NOMO-1 treated with dmso at 0.1 percent for 144 hours (cell line): ENCODE data around the gene CAMSAP2.

Experiments
- DNase-seq: peaks from one replicate; lab custom pipeline; 2025; ENCODE audit not compliant: unreplicated experiment; lab: John Stamatoyannopoulos, UW

The CAMSAP2 gene

DNA sequence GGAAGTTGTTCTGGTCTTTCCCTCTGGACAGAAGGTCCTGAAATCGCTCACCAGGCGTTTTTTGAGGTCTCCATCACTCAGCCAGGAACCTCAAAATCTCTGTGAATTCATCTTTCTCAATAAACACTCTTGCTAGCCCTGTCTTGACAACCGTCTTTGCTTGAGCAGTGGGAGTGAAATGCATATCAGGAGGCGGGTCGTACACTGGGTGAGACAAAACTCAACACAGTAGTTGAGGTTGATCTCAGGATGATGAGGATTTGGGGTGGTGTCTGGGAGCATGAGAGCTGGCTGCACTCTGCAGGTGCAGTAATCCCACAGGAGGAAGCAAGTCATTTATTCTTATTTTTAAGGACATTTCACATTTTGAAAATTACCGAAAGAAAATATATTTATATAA is 136.0 kb downstream of the CAMSAP2 start:
- no peak for DNase-seq

DNA sequence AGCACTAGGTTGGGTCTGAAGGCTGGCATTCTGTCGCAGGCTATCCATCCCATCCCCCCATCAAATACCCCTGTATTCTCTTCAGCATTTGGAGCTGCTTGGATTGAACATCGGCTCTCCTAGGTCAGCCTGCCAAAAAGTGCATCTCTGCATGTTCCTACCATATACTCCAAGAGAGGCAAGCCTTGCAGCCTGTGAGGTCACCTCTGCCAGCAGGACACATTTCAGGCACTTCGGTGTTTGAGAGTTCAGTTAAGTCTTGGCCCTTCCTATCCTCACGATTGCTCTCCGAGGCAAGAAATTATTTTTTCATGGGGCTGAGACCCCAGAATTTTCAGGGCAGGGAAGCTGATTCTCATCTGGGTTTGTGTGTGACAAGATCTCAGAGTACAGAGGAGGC is 136.7 kb downstream of the CAMSAP2 start:
- no peak for DNase-seq

DNA sequence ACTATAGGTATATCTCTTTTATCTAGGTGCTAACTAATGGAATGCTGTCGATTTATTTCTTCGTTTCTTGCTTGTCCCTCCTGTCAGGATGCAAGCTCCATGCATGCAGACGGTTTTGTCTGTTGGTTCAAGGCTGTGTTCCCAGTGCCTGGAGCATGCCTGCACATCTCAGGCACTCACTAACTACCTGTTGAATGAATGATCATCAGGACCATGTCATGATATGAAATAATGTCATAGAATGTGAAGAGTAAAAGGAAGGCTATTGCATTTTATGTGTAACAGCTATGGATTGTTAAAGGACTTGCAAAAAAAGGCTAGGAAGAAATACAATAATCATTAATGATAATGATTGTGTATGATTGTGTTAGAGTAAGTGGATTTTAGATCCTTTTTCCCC is 138.3 kb downstream of the CAMSAP2 start:
- DNase-seq = no peak

DNA sequence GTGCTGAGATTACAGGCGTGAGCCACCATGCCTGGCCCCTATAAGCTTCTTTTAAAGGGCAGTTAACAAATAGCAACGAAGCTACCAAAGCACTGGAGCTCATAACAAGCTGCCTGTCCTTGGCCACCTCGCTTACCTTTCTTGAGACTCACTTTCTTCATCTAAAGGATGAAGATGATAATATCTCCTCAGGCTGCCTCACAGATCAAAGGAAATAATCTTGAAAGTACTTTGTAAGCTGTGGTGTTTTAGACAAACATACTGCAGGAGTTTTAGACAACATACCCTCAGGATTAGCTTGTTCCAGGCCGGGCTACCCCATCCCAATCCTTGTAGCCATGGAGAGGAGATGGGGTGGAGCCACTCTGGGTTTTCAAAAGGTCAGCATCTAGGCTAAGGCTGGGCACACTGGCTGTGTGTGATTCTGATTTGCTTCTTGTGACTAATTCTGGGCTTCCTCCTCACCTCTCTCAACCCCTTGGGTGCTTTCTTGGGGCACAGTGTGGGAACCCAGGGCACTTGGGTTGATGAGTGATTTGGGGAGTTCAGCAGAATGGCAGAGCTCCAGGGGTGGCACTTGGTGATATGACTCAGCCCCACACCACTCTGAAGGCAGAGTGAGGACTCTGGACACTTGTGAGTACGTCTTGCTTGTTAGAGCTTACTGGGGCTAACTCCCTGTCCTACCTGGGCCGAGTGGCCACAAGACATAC is 139.3 kb downstream of the CAMSAP2 start:
- DNase-seq = no peak

DNA sequence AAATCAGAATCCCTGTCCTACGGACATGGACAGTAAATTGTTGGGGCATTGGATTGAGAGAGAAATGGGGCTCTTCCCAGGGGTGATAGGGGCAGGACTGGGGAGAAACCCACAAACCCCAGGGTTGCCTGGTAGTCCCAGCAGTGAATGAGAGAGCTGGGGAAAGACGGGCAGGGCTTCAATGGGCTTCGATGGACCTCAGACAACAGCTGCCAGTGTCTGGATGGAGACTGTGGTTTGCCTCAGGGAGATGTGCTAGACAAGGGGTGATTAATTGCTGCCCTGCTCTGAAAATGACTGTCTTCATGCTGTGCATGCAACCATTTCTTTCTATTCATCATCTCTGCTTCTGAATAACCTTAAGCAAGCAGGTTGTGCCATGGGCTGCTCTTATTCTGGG is 141.5 kb downstream of the CAMSAP2 start:
- DNase-seq = no peak

DNA sequence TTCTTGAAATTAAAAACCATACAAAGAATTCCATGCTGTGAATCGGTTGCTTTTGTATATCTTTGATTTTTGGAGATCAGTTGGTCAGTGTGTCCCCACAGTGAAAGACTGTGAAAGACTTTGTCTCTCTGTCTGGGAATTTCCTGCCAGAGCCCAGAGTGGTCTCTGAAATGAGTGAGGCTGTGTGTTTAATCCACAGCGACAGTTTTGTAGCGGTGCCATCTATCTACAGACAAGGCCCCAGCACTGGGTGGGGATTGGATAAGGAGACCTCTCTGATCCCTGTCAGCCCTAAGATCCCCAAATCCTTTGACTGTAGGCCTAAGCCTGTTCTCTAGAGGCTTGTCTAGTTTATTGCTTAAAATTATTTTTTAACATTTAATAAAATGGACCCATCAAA is 144.4 kb downstream of the CAMSAP2 start:
- DNase-seq = no peak

DNA sequence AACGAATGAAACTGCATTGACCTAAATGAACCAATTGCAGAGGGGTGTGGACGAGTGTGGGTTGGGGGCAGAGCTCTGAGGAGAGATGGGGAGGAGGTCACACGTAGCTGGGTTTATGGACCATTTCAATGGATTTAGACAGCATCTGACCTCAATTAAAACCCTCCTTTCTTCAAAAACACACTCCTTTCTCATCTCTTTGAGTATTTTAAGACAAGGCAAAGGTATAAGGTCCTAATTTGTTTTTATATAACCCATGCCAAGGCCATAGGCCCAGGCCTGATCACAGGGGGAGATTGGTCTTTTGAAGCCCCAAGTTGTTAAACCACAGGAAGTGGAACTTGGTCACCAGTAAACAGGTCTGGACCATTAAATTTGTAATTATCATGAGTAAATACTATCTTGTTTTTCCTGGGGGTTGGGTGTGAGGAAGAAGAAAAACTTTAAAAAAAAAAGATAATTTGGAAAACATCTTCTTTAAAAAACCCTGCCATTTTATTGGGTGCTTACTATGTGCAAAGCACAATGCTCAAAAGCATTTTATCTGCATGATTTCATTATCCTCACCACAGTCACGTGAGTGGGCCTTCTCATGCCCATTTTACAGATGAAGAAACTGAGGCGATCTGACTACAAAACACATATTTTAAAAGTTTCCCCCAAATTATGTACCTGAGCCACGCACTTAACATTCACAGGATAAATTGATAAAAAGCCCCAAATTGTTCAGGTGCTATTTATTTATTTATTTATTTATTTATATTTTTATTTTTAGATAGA is 147.1 kb downstream of the CAMSAP2 start:
- no peak for DNase-seq

DNA sequence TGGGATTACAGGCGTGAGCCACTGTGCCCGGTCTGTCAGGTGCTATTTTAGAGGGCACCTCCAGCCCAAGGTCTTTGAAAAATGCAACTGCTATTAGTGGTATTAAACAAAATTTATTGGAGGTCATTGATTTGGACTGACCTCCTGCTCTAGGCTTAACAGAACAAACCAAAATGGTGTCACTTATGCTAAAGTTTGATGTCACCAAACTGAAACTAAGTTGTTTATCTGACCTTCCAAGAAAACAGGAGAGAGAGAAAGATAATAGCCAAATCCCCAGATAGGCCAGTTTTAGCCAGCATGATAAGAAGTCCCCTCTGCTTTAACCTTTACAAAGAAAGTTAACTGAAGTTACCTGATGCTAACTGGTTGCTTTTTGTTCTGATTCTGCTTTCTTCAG is 147.9 kb downstream of the CAMSAP2 start:
- no peak for DNase-seq

DNA sequence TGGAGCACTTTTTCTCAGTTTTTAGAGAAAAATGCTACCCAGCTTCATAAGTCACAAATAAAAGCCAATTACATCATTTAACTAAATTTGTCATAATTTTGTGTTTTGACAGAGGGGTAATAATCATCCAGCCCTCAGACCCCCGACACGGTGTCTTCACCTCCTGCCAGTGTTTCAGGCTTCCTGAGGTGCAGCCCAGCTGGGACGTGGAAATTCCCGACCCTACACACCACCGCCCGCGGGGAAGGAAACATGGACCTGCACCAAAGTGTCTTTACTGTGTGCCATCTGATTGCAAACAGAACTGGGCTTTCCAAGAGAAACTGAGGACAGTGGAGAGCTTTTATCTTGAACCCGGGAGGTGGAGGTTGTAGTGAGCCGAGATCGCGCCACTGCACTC is 148.3 kb downstream of the CAMSAP2 start:
- DNase-seq = no peak

DNA sequence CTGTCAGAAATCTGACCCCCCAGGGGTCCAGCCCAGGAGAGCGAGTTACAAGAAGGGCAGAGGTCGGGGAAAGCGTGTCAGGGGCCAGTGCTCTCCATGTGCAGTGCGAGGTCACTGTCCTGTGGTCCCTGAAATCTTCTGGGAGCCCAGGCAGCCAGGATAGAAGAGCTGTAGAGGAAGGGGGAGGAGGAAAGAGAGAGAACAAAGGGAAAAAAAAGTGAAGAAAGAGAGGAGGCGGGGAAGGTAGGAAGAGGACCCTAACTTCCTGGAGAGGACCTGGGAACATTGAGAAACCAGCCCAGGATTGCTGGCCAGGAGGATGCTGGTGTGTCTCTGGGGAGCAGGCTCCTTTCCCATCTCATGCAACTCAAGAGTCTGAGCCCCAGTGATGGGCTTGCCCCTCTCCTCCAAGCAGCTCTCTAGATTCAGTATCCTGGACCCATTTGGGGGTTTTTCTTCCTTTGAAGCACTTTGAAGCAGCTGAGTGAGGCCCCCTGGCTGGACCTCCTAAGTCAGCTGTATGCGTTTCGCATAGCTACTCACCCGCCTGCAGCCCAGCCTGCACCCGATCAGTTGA is 149.2 kb downstream of the CAMSAP2 start:
- no peak for DNase-seq

DNA sequence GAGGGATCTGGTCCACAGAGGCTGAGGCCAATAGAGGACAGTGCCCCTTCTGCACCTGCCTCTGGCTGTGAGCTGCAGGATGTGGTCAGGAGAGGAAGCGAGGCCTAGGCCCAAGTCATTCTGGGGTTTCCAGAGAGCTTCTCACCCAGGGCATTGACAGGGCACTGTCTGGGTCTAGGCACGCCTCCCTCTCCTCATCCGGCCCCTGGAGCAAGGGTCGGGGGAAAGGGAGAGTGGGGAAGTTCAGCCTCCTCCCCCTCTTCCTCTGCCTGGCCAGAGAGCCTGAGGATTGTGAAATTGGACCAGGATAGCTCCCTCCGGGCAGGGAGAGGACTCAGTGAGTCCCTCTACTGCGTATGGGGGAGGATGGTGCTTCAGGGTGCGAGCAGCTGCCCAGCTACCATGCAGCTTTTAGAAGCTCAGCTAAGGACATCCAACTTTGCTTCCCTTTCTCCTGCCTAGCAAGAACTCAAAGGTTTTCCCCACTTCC is 149.7 kb downstream of the CAMSAP2 start:
- peak; percentile 82 for DNase-seq

DNA sequence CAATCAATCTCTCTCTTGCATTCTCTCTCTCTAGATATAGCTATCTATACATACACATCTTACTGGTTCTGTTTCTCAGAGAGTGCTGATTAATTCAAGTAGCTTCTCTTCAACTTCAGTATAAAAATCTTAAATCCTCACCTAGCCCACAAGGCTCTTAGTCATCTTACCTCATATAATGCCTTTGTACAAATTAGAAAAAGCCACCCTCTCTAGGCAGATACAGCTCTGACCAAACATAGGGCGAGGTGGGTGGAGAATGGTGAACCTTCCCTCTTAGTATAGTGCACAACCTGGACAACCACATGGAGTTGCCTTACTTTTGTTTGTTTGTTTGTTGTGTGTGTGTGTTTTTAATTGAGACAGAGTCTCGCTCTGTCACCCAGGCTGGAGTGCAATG is 150.9 kb downstream of the CAMSAP2 start:
- DNase-seq = no peak

DNA sequence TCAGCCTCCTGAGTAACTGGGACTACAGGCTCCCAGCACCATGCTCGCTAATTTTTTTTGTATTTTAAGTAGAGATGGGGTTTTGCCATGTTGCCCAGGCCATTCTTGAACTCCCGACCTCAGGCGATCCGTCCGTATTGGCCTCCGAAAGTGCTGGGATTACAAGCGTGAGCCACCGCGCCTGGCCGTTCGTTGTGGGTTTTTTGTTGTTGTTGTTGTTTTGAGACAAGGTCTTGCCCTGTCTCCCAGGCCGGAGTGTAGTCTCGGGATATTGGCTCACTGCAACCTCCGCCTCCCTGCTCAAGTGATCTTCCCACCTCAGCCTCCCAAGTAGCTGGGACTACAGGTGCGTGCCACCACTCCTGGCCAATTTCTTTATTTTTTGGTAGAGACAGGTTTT is 151.3 kb downstream of the CAMSAP2 start:
- no peak for DNase-seq

DNA sequence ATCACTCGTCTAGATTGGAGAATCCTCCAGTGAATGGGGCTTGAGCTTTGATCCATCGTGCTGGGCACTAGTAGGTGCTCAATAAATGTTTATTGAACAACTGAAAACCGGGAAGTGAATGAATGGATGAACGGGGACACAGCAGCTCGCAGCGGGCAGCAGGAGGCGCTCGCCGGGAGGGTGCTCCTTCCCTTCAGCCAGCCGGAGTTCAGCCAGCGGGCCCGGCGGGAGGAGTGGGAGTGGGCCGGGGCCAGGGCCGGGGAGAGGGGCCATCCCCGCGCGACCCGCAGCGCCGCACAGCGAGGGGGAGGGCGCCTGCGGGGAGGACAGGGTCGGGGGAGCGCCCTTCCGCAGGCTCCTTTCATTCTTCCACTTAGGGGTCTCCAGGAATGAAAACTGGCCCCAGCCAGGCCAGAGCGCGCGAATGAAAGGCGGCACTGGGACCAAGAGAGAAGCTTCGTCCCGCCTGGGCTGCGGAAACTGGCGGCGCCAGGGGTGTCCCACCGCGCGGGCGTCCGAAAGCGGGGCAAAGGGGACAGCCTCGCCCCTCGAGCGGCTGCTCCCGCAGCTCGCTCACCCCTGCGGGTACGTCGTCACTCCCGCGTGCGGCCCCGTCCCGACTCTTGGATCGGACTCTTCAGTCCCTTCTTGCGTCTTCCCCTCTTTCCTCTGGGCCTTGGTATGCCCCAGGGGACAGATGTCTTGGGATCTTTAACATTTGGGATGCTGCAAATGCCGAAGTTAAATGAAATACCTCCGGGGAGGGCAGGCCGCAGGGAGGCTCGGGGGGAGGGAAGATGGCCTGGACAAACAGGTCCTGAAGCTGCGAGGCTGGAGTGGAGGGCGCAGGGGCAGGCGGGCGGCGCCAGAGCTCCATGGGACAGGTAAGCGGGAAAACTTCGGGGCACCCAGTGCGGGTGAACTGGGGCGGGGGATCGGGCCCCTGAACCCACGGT is 152.4 kb downstream of the CAMSAP2 start:
- peak; percentile 47 for DNase-seq

DNA sequence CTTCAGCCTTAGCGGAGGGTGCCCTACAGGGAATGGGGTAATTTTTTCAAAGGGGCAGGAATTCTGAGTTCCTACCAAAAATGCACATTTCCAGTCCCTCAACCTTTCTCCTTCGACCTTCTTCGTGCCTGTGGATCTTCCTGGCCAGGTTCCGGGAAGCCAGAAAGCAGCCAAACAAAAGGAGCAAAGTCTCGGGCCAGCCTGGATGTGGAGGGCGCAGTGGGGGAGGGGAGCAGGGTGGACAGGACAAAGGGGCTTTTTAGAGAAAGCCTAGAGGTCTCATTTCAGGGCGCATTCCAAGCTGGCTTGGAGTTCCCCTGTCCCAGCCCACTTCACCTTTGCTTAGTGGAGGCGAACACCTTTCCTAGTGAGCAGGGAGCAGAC is 153.1 kb downstream of the CAMSAP2 start:
- no peak for DNase-seq

DNA sequence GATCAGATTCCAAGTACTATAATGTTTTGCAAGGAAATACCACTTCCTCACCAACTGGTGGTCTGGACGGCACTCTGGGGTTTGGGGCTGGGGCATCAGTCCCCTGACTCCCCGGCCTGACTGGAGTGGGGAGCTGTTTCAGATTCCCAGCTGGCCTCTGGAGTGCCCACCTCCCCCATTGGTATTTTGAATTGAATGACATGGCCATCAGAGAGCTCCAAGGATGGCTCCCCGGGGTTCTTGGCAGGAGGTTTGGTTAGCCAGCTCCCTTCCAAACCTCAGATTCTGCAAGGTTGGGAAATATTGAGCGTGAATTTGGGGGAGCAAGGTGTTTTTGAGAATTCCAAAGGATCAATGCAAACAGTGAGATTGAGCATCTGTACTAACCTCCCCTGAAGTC is 153.9 kb downstream of the CAMSAP2 start:
- no peak for DNase-seq

DNA sequence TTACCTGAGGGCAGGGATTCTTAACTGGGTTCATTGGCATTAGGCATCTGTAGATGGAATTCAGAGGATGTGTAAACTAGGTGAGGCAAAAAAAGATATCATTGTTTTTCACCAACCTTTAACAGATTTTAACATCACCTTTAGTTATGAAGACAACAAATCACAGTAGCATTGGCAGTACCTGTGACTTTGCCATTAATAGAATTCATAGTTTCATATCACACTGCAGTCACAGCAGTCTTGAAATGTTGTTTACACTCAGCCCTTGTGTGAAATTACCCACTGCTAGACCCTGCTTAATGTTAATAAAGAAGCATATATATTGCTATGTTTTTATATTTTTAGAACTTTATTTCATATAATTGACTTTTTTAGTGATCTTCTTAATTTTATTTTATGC is 154.3 kb downstream of the CAMSAP2 start:
- DNase-seq = no peak

DNA sequence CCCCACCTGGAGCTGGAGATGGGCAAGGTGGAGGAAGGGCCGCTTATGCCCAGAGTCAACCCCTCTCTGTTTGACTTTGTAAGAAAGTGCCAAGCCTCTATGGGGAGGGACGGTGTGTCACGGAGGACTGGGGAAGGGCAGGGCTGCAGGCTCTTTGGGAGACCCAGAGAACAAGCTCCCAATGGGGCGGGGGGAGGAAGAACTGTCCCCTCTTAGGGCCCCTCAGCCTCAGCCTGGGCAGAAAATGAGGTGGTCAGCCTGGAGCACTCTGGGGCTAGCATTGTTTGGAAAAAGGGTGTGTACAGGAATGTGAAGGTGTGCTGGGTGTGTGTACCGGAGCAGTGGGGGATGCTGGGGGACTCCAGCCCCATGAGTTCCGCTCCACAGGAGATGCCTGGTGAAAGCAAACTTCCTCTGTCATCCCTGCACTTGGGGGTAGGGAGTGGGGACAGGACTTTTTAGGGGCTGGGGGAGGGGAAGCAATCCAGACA is 154.8 kb downstream of the CAMSAP2 start:
- no peak for DNase-seq

DNA sequence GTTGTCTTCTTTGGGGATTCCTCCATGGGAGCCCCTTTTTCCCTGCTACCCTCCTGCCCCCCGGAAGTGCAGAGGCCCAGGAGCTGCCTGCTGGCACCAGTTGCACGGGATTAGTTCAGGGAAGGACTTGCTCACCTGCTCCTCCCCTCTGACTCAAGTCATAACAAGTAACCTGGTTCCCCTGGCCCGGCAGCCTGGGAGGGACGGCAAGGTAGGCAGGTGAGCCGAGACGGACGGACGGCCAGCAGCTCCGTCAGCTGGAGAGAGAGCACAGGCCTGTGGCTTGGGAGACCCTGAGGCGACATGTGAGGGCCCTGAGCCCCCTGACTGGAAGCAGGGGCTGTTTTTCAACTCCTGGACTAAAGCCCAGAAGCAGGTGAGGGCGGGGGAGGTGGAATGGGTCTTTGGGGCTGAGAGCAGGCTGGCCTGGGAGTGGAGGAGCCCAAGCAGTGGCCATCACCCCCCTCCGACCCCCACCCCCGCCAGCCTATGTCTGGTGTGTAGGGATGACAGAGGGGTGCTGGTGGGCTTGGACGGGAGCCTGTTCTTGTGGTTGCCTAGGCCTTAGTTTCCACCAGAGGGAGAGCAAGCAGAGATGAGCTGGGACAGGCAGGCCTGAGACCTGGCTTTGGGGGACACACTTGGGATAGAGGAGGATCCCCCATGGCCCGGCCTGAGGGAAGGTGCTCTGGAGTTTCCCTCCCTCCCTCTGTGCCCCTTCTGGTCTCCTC is 156.2 kb downstream of the CAMSAP2 start, which contains the start of gene INAVA:
Gene INAVA, plus strand, starts transcription at position 189 of the 731 bp plus-strand sequence. CDS start 3,501 bp downstream, outside the sequence.
- no peak for DNase-seq

DNA sequence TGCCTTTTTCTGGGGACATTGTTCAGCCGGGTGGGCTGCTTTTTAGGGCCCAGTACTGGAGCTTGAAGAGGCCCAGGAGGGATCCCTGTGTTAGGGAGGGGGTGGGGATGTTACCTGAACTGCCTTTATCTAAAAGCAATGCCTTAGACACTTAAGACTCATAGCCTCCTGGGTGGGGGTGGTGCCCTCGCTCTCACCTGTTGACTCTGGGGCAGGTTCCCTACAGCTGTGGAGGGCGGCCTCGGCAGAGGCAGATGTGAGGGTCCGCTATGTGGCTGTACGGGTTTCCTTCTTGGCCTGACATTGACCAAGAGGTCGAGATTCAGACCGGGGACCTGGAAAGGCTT is 156.7 kb downstream of the CAMSAP2 start:
- DNase-seq = no peak
